VCaP (cell line): ENCODE measurements around the gene CLCN1.

Experiments
- H3K27ac ChIP-seq: fragments of 450-650 bp; 2 replicates; pipeline ENCODE4 v1.5.1; 2017
- CTCF ChIP-seq: fragments of 450-650 bp; conservative IDR thresholded peaks from 2 replicates; pipeline ENCODE4 v1.5.1; 2017; ENCODE audit warnings: mild to moderate bottlenecking, moderate library complexity

CLCN1 gene

GRCh38 chr7:143296686-143297085 is 19.2 kb upstream of the CLCN1 start:
- no peak overlapping the region for H3K27ac ChIP-seq

GRCh38 chr7:143299346-143299745 is 16.6 kb upstream of the CLCN1 start:
- no peak for TF ChIP-seq CTCF

More at GRCh38 chr7:143296686-143297085, 19.2 kb upstream of the CLCN1 start:
- no peak for TF ChIP-seq CTCF

GRCh38 chr7:143299840-143300239 is 16.1 kb upstream of the CLCN1 start:
- peak overlapping the region; percentile 70 for H3K27ac ChIP-seq
- TF ChIP-seq CTCF = peak; percentile 75

More at GRCh38 chr7:143299346-143299745, 16.6 kb upstream of the CLCN1 start:
- H3K27ac ChIP-seq = peak overlapping the region; percentile 70

- peak overlapping the region; percentile 70 for H3K27ac ChIP-seq
- no peak for TF ChIP-seq CTCF
Observed at GRCh38 chr7:143300959-143301935, 14.7 kb upstream of the CLCN1 start.

GRCh38 chr7:143303733-143304132 is 12.2 kb upstream of the CLCN1 start:
- no peak overlapping the region for H3K27ac ChIP-seq
- TF ChIP-seq CTCF = no peak

GRCh38 chr7:143304938-143305337 is 11.0 kb upstream of the CLCN1 start:
- TF ChIP-seq CTCF = no peak
- H3K27ac ChIP-seq = peak overlapping the region; percentile 48

GRCh38 chr7:143305423-143306070 is 10.4 kb upstream of the CLCN1 start:
- peak overlapping the region; percentile 48 for H3K27ac ChIP-seq
- peak; percentile 99 for TF ChIP-seq CTCF
